ENCODE measurements around the gene KRT4.

- TF ChIP-seq, protein P1, sequence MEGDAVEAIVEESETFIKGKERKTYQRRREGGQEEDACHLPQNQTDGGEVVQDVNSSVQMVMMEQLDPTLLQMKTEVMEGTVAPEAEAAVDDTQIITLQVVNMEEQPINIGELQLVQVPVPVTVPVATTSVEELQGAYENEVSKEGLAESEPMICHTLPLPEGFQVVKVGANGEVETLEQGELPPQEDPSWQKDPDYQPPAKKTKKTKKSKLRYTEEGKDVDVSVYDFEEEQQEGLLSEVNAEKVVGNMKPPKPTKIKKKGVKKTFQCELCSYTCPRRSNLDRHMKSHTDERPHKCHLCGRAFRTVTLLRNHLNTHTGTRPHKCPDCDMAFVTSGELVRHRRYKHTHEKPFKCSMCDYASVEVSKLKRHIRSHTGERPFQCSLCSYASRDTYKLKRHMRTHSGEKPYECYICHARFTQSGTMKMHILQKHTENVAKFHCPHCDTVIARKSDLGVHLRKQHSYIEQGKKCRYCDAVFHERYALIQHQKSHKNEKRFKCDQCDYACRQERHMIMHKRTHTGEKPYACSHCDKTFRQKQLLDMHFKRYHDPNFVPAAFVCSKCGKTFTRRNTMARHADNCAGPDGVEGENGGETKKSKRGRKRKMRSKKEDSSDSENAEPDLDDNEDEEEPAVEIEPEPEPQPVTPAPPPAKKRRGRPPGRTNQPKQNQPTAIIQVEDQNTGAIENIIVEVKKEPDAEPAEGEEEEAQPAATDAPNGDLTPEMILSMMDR (conservative IDR thresholded peaks at IDR 0.05; ENCODE audit: low read length) = no peak
- TF ChIP-seq EZH2phosphoT487 (IDR thresholded peaks at IDR 0.05; ENCODE audit: borderline replicate concordance, low read depth, low read length) = no peak
Observed at GRCh38 chr12:52832451-52832850, 18.5 kb upstream of the KRT4 start.
